Measurements from ENCODE around the gene PALLD. TPM values are rescaled to one million over a fixed set of nuclear protein-coding genes. Genes with fewer than 3 reads are reported as not detected.
"Not testable (repeated sequence)": the region's sequence is repeated elsewhere in the genome, so short reads cannot be mapped to it uniquely, and the experiment has no call there.

Gene PALLD
- polyA plus RNA-seq, 5 donors, result 55.6 to 90.3 (median 82.1) TPM

DNA sequence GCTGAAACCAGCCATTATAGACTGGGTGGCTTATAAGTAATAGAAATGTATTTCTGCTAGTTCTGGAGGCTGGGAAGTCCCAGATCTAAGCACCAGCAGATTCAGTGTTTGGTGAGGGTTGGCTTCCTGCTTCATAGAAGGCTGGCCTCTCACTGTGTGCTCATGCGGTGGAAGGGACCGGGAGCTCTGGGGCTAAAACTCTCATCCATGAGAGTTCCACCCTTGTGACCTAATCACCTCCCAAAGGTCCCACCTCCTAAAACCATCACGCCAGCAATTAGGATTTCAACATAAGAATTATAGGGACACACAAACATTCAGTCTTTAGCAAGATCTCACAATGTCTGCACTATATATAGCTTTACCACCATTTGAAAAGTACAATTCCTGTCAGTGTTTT, 298.0 kb downstream of the PALLD start:
- DNase-seq, result no peak

DNA sequence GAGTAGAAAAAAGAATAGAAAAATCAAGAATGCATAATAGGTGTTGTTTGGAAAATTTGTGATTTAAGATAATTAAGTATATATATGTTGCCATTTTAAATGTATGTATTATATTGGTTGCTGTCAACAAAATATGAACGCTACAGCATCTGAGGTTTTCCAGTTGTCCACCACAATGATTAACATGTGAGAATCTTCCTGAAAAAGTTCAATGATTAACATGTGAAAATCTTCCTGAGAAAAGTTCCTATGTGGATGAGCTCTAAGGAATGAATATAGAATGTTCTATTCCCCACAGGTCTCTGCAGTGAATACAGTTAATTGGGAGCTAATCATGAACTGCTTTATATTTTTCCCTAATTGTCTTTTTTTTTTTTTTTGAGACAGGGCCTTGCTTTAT, 298.5 kb downstream of the PALLD start:
- no peak for DNase-seq

DNA sequence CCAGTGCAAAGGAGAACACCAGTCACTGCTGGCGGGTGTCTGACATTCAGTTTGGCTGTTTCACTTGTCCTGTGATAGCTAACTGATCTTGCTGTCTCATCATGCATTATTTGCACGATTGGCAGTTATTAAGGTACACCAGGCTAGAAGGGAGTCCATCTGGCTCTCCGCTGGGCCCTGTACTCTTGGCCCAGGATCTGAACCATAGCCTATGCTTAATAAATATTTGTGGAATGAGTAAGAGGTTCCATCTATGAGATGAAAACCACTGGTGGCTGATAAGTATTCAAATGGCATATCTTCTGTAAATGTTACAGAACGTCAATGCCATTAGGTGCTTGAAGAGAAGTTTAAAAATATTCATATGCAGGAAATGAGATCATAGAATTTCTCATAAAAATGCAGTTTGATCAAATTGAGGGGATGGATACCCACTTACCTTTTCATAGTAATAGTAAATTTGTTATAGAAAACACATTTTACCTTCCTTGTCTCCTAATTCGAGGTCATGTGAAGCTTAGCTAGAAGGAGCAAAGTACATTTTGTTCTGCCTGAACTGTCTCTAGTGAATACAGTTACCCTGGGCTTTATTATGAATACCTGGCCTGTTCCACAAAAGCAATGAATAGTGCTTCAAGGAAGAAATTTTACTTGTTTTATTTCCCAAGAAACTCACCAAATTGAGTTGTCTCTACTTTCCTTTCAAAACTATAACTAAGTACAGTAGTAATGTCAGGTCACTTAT, 299.7 kb downstream of the PALLD start:
- no peak for DNase-seq

DNA sequence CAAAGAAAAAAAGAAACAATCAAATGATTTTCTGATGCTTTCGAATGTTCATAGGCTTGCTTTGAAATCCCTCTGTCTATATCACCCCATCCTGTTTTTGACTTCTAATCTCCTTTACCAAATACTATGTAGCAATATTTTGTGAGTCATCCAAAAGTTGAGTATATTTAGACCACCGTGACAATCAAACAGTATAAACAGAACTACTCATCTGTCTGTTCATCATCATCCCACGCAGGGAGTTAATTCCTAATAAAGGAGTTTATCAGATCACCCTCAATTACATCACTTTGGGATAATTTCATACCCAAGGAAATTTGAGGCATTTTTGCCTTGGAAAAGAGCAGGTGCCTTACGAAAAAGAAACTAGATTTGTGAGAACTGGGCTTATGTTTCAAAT, 300.3 kb downstream of the PALLD start:
- DNase-seq, result no peak

DNA sequence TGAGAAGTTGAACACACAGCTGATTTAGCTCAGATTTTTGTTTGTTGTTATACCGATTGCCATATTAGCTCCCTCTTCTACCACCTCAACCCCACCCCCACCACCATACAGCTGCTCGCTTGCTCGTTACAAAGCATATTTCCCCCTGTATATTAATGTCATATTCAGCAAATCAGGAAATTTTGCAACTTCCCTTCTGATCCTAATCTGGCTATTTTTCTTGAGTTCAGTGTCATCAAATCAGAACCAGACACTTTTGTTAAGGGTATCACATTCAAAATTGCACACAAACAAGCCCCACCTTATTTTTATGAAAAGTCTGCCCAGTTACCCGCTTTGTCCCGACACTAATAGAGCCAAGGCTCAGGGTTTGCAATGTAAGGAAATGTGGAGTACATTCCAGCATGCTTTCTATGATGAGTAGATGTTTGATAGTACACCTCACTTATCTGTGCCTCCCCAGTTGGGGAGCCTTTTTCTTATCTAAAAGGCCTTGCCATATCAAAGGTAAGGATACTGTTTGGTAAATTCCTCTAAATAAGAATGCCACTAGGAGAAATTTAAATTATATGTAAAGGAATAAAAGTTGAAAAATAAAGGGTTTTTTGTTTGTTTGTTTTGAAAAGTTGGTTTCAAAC, 301.0 kb downstream of the PALLD start:
- no peak for DNase-seq

DNA sequence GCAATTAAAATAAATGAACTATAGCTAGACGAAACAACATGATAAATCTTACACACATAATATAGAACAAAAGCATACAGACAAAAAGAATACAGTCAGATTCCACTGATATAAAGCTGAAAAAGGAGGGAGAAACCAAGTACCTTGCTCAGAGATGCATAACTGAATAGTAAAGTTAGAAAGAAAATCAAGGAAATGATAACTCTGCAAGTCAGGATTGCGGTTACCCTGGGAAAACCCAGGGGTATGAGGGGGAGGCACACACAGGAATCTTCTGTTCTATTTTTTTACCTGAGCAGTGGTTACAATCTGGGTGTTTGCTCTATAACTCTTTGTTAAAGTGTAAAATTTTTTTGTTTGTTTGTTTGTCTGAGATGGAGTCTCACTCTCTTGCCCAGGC, 304.1 kb downstream of the PALLD start:
- no peak for DNase-seq

DNA sequence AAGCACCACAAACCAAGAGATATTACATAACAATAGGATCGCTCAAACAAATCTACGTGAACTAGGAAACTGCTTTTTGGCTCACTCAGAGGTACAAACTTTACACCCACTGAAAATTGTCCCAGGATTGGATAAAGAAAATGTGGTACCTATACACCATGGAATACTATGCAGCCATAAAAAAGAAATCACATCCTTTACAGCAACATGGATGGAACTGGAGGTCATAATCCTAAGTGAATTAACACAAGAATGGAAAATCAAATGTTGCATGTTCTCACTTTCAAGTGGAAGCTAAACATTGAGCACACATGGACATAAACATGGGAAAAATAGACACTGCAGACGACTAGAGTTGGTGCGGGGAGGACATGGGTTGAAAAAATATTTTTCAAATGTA, 305.4 kb downstream of the PALLD start:
- DNase-seq, result no peak

DNA sequence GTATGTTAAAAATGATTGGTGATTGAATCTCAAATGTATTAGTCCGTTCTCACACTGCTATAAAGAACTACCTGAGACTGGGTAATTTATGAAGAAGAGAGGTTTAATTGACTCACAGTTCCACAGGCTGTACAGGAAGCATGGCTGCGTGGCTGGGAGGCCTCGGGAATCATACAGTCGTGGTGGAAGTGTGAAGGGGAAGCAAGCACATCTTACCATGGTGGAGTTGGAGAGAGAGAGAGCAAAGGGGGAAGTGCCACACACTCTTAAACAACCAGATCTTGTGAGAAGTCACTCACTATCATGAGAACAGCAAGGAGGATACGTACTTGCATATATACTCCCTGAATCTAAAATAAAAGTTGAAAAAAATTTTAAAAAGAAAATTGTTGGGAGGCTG, 306.2 kb downstream of the PALLD start:
- not testable (repeated sequence) for DNase-seq

DNA sequence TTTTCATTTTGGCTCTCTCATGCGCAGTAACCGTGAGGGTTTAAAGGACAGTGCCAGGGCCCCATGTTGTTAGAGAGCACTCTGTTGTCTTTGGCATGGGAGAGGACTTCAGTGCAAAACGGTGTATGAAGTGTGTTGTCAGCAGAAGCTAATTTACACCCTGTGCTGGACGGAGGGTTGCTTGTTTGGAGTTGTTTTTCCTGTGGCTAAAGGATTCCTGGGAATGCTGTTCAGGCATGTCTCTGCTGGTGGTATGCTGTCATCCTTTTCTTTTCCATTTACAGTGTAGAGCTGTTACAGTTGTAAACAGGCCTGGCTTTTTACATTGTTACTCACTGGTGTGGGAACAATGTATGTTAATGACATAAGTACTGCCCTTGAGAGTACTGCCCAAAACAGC, 306.9 kb downstream of the PALLD start:
- no peak for DNase-seq

DNA sequence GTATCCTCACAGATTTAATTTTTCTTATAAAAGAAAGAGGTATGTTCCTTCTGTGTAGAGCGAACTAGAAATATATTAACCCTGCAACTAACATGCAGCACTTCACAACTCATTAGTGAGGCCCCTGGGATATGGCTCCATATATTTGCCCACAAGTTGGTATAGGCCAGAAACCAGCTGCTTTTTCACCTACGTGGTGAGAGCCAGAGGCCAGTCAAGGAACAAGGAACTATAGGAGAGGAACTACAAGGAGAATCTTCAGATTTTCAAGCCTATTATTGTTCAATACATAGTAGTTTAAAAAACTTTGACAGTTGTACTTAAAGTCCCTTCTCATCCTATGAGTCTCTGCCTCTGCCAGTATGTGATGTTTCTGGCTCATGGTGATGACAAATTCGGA, 307.3 kb downstream of the PALLD start:
- no peak for DNase-seq

DNA sequence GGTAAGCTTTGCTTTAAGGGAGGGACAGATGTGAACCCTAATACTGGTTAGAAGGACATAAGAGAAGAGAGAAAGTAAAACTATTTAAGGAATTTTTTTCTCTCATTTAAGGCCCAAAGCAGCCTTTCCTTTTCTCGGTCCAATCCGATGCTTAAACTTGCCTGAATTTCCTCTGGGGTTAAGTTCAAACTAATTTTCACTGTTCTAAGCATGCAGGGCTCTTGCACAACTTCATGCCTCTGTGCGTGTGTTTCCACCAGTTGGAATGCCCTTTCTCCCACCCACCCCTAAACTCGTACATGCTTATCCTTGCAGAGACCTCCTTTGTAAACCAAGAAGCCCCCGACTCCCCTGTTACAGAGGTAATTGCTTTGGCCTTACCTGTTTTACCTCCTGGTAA, 308.5 kb downstream of the PALLD start:
- no peak for DNase-seq

DNA sequence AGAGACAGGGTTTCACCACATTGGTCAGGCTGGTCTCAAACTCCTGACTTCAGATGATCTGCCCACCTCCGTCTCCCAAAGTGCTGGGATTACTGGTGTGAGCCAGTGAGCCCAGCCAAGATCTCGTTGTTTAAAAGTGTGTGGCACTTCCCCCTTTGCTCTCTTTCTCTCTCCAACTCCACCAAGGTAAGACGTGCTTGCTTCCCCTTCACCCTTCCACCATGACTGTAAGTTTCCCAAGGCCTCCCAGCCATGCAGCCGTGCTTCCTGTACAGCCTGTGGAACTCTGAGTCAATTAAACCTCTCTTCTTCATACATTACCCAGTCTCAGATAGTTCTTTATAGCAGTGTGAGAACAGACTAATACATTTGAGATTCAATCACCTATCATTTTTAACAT, 309.4 kb downstream of the PALLD start:
- not testable (repeated sequence) for DNase-seq

DNA sequence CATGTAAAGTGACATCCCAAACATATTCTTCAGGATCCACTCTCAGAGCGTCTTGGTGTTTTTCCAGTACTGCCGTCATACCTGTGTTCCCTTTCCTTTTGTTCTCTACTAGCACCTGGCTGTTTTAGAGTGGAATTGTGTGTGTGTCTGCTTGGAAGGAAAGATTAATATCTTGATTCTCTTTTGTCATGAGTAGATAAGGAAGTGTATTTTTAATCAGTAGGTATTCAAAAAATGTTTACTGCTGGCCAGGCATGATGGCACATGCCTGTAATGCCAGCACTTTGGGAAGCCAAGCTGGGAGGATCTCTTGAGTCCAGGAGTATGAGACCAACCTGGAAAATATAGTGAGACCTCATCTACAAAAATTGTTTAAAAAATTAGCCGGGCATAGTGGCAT, 314.4 kb downstream of the PALLD start:
- no peak for DNase-seq

DNA sequence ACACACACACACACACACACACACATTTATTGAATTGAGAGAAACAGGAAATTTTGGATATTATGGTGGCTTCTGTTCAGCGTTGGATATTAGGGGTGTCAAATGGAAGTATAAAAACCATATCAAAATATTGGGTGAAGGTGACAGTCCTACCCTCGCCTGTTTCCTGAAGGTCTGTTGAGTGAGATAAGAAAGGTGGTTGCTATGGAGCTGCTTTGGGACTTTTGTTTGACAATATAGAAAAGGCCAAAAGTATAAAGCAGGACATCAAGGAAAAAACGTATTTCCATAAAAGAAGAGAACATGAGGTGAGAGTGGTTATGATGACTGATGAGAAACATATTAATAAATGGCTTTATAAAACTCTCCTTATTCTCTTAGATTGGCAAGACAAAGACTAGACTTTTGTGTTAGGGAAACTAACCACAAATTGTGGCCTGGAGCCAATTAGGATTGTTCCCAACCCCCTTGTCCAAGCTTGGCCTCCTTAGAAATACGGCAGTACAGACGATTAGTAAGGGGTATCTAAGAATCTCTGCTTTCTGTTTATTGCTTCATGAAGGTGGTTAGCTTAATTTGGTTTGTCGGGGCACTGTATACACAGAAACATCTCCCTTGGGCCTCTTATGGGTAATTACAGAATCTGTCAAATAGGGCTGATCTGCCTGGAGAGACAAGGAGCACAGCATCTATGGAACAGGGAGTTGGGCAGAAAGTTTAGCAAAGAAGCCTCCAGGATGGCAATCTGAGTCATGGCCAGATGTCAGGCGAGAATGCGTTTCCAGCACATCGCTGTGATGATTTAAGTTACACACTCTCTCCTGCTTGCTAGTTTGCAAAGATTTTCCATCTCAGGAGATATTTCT, 315.2 kb downstream of the PALLD start:
- DNase-seq, result no peak

DNA sequence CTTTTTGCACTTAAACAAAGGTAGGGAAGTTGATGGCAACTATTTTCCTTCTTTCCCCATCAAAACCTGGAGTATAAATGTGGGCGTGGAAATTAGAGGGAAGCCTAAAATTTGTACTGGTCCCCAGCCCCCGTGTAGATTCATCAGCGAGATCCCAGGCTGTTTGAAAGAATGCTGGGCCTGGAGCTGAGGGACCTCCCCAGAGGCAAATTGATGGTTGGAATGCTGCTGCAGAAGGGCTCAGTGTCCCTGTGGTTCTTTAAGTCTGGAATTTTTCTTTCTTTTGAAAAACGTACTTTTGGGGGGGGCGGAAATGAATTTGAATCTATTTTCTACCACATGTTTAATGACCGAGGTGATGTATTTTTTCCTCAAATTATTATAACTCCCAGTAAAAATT, 316.0 kb downstream of the PALLD start:
- DNase-seq, result no peak

DNA sequence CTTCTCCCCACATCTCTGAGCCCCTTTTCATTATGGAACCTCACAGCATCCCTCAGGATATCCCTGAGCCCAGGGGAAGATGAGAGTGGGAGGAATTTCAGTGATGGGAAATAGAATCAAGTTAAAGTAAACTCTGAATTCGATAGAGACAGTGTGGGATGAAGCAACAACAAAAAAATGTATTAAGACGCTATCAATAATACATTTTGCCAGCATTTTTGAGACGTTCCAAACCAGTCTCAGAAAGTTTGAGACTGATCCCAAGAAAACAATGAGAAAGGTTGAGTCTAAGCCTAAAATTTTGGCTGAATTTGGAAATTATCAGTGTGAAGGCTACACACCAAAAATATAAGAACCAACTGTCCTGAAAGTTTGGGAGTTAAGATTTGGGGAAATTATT, 317.0 kb downstream of the PALLD start:
- DNase-seq, result no peak

DNA sequence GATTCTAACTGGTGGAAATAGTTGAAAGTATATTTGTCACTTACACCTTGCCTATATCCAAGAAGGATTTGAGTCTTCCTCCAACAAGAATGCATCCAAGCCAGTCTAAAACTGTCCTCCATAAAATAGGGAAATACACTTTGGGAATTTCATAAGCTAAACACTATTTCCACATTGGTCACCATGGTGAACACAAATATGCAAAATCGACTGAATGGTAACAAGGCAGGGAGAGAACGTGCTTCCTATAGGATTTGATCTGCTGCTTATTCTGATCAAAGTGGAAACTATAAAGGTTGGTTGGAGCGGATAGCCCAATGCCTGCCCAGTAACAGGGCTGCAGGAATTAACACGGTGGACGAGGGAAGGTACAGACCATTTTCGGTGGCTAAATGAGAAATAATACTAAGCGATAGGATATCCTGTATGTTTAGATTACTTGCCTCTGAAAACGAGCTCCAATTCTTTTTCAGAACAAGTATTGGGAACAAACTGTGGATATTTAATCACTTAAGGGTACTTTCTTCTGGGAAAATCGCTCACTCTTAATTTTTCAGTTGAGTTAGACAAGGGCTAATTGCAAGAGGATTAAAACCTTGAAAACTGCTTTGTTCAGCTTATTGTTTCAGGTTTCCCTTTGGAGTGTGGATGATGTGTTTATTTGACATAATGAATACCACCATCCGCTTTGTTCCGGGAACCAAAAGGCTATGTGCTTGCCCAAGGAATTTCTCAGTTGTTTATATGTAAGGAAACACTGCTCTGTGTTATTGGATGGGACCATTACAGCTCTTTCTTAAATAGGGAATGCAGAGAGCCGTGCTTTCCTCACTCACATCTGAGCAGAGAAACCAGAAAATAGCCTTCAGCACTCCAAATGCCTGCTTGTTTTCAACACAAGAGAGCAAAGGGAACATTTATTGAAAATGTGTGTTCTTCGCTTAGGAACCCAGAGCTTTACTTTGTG, 318.8 kb downstream of the PALLD start:
- peak; percentile 74 to 81 for DNase-seq

DNA sequence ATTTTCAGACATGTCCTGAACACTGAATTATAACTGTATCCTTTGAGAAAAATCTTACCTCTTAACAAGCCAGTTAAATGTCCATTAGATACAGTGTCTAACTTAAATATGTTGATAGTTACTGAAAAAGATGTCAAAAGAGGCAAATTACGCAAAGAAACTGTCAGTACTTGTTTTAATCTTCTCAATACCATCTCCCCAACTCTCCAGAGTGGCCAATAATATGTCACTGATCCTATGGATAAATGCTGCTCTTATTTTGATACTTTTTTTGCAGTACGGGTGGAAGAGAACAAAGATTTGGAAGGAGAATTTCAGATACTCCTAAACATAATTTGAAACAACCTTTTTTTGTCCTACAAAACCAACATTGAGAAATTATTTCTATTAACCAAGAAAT, 320.5 kb downstream of the PALLD start:
- no peak for DNase-seq

DNA sequence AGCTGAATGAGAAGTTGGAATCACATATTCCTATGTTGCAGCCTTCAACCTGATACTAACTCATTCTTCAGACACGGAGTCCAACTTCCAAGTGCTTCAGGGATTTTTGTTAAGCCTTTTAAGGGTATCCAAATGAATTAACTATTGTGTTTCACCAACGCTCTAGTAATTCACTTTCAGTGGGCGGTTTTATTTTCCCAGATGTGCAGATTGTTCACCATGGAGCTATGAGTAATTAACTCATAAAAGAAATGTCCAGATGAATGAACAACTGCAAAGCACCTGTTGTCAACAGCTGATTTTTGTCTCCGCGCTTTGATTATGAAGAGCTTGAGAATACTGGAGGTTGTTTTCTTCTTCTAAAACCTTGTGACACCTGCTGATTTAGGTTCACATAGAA, 325.6 kb downstream of the PALLD start:
- DNase-seq, result no peak

DNA sequence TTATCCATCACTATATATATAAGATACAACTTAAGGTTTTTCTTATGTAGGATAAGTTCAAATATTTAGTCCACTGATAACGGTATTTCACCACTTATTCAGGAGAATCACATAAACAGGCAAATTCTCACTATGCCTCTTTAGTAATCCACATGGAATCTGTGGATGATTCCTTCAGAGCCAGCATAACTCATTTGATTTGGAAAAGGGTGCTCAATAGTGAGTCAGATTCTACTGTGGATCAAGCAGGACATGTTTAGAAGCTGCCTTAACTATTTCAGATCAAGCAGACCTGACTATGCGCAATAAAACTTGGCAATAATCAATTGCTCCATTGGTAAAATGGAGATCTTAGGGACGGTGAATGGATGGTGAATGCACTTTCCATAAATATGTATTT, 329.1 kb downstream of the PALLD start:
- no peak for DNase-seq

DNA sequence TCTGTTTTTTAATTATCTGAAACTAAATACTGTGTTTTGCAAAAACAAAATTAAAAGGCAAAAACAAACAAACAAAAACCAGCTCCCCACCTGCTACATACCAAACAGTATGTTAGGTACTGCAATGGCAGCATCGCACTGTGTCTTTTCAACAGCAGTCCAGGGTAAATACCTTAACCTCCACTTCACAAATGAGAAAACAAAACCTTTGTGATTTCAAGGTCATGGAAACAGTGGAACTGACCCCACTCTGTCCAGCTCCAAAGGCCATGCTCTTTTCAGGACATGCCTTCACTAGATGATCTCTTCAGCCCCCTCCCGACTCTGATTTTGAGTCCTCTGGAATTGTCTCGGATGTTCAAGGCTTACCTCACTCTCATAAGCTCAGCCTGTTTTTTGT, 329.8 kb downstream of the PALLD start:
- no peak for DNase-seq
